CD4-positive, CD25-positive, alpha-beta regulatory T cell (primary cell): Measurements from ENCODE around the gene NINJ2. TPM values are rescaled to one million over a fixed set of nuclear protein-coding genes. Genes with fewer than 3 reads are reported as not detected.

Experiments used
- ATAC-seq, 2 donors: fragments of 150-1000 bp; cut with Tn5 transposase; one replicate each; pipeline ENCODE4 v1.10.0; 2021; ENCODE audit warnings: low read depth in 2 of 2, moderate number of reproducible peaks in 2 of 2, moderate library complexity in 1 of 2
- DNase-seq, 3 donors: peaks; one replicate each; pipeline versions ENCODE4 v3.0.0 to v3.0.0-alpha.2; 2012 to 2022; ENCODE audit warnings: mixed read lengths in 1 of 3
- H3K27ac ChIP-seq: one replicate; pipeline ENCODE4 v1.7.0; 2013; ENCODE audit warnings: mild to moderate bottlenecking, low read length; ENCODE audit not compliant: insufficient read depth, poor library complexity, severe bottlenecking
- H3K27me3 ChIP-seq: one replicate; pipeline ENCODE4 v1.7.0; 2013; ENCODE audit warnings: low read length; ENCODE audit not compliant: control insufficient read depth, insufficient read depth
- H3K36me3 ChIP-seq: one replicate; pipeline ENCODE4 v1.7.0; 2013; ENCODE audit warnings: mild to moderate bottlenecking, low read length, moderate library complexity; ENCODE audit not compliant: control insufficient read depth, insufficient read depth
- H3K4me1 ChIP-seq: 2 replicates; pipeline ENCODE4 v1.7.0; 2013; ENCODE audit warnings: mild to moderate bottlenecking, low read length; ENCODE audit not compliant: insufficient read depth, control insufficient read depth, poor library complexity, severe bottlenecking
- H3K4me3 ChIP-seq: one replicate; pipeline ENCODE4 v1.7.0; 2013; ENCODE audit warnings: low read depth, mild to moderate bottlenecking, low read length, moderate library complexity
- H3K9me3 ChIP-seq, 2 experiments: 1 replicate in 1 of 2; 2 replicates in 1 of 2; pipeline ENCODE4 v1.7.0; 2013; ENCODE audit warnings: low read length in 2 of 2, mild to moderate bottlenecking in 1 of 2, moderate library complexity in 1 of 2; ENCODE audit not compliant: control insufficient read depth in 2 of 2
- H3K27ac Mint-ChIP-seq, 3 donors: one replicate each; pipeline ENCODE4 v1.8.0; 2020 to 2022; ENCODE audit warnings: mild to moderate bottlenecking in 3 of 3, mixed read lengths in 3 of 3, moderate library complexity in 2 of 3
- H3K27me3 Mint-ChIP-seq: one replicate; pipeline ENCODE4 v1.8.0; 2022; ENCODE audit warnings: mild to moderate bottlenecking, mixed read lengths
- H3K36me3 Mint-ChIP-seq: one replicate; pipeline ENCODE4 v1.8.0; 2020; ENCODE audit warnings: mixed read lengths
- H3K4me1 Mint-ChIP-seq, 4 donors: one replicate each; pipeline ENCODE4 v1.8.0; 2020 to 2022; ENCODE audit warnings: mixed read lengths in 4 of 4, mild to moderate bottlenecking in 1 of 4
- H3K4me3 Mint-ChIP-seq, 4 donors: one replicate each; pipeline ENCODE4 v1.8.0; 2020 to 2022; ENCODE audit warnings: mild to moderate bottlenecking in 4 of 4, mixed read lengths in 4 of 4, moderate library complexity in 3 of 4
- H3K9me3 Mint-ChIP-seq, 7 donors: one replicate each; pipeline ENCODE4 v1.8.0; 2020 to 2022; ENCODE audit warnings: mixed read lengths in 7 of 7, mild to moderate bottlenecking in 3 of 7, moderate library complexity in 2 of 7
- polyA plus RNA-seq, 4 donors: library from polyadenylated mRNA; unstranded; fragments of 300-500 nt; fragmentation: Illumina TruSeq; gene quantifications; one replicate each; pipeline ENCODE4 v1.2.3, GENCODE V29; 2021
- total RNA-seq: library from RNA; stranded (reverse); gene quantifications from one replicate; pipeline ENCODE4 v1.2.3, GENCODE V29; 2022

The NINJ2 gene
- total and polyA plus RNA-seq, 5 donors from 2014 or later: 16.8 to 170 (median 125) TPM

DNA sequence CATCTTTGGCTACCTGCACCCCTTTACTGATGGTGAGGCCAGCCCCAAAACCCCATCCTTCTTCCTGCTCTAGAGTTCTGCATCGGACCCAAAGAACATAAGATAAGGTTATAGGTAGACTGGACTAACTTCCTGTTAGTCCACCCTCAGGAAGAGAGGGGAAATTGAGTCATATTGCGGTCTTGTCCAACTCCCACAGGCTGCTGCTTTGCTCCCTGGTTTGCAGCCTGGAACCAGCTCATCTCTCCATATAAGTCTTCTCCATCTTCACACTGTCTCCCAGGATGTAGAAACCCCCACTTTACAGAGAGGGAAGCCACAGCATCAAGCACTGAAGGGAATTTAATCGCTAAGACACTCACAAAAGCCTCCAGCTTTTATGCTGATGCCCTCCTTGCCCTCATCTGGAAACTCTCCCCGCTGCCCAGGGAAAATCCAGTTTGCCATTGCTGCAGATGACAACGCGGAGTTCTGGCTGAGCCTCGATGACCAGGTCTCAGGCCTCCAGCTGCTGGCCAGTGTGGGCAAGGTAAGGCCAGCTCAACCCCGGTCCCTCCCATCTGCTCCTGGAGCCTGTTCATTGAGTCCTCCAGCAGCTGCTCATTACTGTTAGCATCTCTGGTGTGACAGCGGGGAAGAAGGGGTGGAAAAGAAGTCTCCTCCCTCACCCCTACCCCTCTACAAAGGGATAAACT is 118.2 kb downstream of the NINJ2 start:
- no peak for DNase-seq
- no peaks in the 10 kb centered on the region for H3K36me3 ChIP-seq
- Mint-ChIP-seq H3K4me1 (peaks cover 0 to 42% (median 2%) of the 10 kb centered on the region in 4 donors), H3K27me3 (peaks cover 10% of the 10 kb centered on the region), H3K27ac (no peak overlapping the region), H3K36me3 (no peaks in the 10 kb centered on the region), H3K9me3 (peaks cover 0 to 1% (median 0%) of the 10 kb centered on the region in 7 donors), H3K4me3 (no peak overlapping the region)
- no peaks in the 10 kb centered on the region for H3K27me3 ChIP-seq
- H3K4me3 ChIP-seq: no peak overlapping the region
- no peaks in the 10 kb centered on the region for H3K9me3 ChIP-seq
- H3K4me1 ChIP-seq: peaks cover 8% of the 10 kb centered on the region
- no peak for ATAC-seq
- no peak overlapping the region for H3K27ac ChIP-seq

DNA sequence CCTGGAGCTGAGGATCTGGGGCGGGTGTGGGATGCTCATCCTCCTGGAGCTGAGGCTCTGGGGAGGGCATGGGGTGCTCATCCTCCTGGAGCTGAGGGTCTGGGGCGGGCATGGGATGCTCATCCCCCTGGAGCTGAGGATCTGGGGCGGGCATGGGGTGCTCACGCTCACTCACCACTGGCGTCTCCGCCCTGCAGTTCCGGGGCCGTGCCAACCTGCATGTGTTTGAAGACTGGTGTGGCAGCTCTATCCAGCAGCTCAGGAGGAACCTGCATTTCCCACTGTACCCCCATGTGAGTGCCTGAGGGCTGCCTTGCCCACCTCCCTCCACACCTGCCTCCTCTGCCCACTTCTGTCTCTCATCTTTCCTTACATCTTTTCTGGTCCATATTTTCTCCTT is 119.1 kb downstream of the NINJ2 start:
- H3K27me3 ChIP-seq: no peaks in the 10 kb centered on the region
- ATAC-seq (no peak), DNase-seq (no peak)
- Mint-ChIP-seq H3K9me3 (peaks cover 0 to 1% (median 0%) of the 10 kb centered on the region in 7 donors), H3K4me3 (no peak overlapping the region), H3K4me1 (peaks cover 0 to 43% (median 5%) of the 10 kb centered on the region in 4 donors), H3K27me3 (peaks cover 10% of the 10 kb centered on the region), H3K27ac (peak overlapping the region in 1 of 3 donors; percentile 22), H3K36me3 (no peaks in the 10 kb centered on the region)
- H3K9me3 ChIP-seq: no peaks in the 10 kb centered on the region
- H3K27ac ChIP-seq: no peak overlapping the region
- no peak overlapping the region for H3K4me3 ChIP-seq
- H3K36me3 ChIP-seq: no peaks in the 10 kb centered on the region
- H3K4me1 ChIP-seq: peaks cover 14% of the 10 kb centered on the region

DNA sequence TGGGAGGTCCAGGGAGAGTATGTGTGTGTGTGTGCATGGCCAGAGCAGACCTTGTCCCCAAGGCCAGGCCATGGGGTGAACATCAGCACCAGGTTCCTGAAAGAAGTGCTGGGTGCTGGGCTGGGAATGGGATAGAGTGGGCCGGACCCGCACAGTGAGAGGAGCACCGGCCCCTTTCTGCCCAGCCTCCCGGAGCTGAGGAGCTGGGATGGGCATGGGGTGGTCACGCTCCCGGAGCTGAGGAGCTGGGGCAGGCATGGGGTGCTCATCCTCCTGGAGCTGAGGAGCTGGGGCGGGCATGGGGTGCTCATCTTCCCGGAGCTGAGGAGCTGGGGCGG is 120.2 kb downstream of the NINJ2 start:
- H3K9me3 ChIP-seq: no peaks in the 10 kb centered on the region
- Mint-ChIP-seq H3K9me3 (peaks cover 0 to 1% (median 0%) of the 10 kb centered on the region in 7 donors), H3K27me3 (peaks cover 10% of the 10 kb centered on the region), H3K27ac (no peak overlapping the region), H3K36me3 (no peaks in the 10 kb centered on the region), H3K4me3 (no peak overlapping the region), H3K4me1 (peaks cover 0 to 44% (median 6%) of the 10 kb centered on the region in 4 donors)
- ATAC-seq (no peak), DNase-seq (no peak)
- H3K27me3 ChIP-seq: no peaks in the 10 kb centered on the region
- no peak overlapping the region for H3K4me3 ChIP-seq
- H3K36me3 ChIP-seq: no peaks in the 10 kb centered on the region
- H3K4me1 ChIP-seq: peaks cover 23% of the 10 kb centered on the region
- H3K27ac ChIP-seq: no peak overlapping the region

DNA sequence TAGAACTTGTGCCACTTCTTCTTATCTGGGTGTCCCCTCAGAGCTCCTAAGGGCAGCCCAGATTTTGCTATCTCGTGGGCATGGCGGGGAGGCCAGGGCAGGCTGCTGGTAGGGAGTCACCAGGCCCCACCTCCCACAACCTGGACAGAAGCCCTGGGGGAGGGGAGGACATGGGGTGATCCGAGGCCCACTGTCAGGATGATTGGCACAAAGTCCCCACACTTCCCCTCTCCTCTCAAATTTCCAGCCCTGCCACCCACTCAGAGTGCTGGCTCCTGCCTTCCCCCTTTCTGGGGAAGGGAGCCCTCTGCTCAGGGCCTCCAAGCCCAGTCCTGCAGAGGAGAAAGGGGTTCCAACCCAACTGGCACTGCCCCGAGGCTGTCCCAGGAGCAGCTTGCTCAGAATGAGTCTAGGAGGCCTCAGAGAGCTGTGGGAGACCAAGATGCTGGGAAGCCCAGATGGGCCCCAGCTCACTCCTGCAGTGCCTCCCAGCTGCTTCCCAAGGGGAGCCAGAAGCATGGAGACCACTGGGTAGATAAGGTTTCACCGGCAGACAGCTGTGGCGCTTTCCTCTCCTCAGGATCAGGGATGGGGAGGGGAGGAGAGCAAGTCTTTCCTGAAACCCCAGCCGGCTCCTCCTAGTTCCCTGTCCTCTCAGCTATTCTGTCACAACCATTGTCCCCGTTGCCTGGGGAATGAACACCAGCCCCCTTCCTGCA is 120.7 kb downstream of the NINJ2 start:
- peaks cover 23% of the 10 kb centered on the region for H3K4me1 ChIP-seq
- H3K9me3 Mint-ChIP-seq: peaks cover 0 to 1% (median 0%) of the 10 kb centered on the region in 7 donors
- H3K4me1 Mint-ChIP-seq: peaks cover 0 to 44% (median 6%) of the 10 kb centered on the region in 4 donors
- H3K36me3 Mint-ChIP-seq: no peaks in the 10 kb centered on the region
- H3K4me3 Mint-ChIP-seq: no peak overlapping the region
- H3K36me3 ChIP-seq: no peaks in the 10 kb centered on the region
- ATAC-seq: no peak
- H3K4me3 ChIP-seq: no peak overlapping the region
- peaks cover 13% of the 10 kb centered on the region for H3K27me3 Mint-ChIP-seq
- no peak for DNase-seq
- no peak overlapping the region for H3K27ac Mint-ChIP-seq
- H3K27me3 ChIP-seq: no peaks in the 10 kb centered on the region
- H3K9me3 ChIP-seq: no peaks in the 10 kb centered on the region
- no peak overlapping the region for H3K27ac ChIP-seq

DNA sequence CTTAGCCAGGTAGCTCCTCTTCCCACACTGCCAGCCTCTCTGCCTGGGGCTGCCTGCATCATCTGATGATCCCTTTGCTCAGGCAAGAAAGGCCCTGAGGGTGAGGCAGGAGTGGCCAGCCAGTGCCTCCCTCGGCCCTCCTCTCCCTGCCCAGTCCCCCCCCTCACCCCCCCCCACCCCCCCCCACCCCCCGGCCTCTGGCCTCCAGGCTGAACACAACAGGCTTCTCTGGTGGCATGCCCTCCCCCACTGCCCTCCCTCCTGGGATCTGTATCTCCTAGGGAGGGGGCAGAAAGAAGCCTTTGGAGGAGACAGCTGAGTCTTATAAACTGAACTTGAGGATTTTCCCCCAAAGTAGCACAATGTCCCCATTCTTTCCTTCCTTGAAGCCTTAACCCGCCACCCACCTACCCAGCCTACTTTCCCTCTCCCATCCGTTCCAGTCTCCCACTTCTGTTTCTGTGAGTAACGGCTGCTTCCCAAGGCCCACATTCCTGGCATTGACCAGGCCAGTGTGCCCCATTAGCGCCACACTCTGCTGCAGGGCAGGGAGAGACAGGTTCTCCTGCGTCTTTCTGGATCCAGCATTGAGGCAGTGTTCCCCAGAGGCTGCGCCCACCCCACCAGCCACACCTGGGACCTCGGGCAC is 121.4 kb downstream of the NINJ2 start:
- Histone ChIP-seq H3K36me3 (no peaks in the 10 kb centered on the region), H3K4me1 (peaks cover 19% of the 10 kb centered on the region), H3K27ac (no peak overlapping the region), H3K27me3 (peaks cover 2% of the 10 kb centered on the region), H3K9me3 (no peaks in the 10 kb centered on the region), H3K4me3 (no peak overlapping the region)
- no peak for ATAC-seq
- DNase-seq: no peak
- no peak overlapping the region for H3K4me3 Mint-ChIP-seq
- H3K9me3 Mint-ChIP-seq: peaks cover 0 to 1% (median 0%) of the 10 kb centered on the region in 7 donors
- H3K4me1 Mint-ChIP-seq: peaks cover 0 to 38% (median 6%) of the 10 kb centered on the region in 4 donors
- no peaks in the 10 kb centered on the region for H3K36me3 Mint-ChIP-seq
- peaks cover 21% of the 10 kb centered on the region for H3K27me3 Mint-ChIP-seq
- peak overlapping the region in 1 of 3 donors; percentile 36 for H3K27ac Mint-ChIP-seq

DNA sequence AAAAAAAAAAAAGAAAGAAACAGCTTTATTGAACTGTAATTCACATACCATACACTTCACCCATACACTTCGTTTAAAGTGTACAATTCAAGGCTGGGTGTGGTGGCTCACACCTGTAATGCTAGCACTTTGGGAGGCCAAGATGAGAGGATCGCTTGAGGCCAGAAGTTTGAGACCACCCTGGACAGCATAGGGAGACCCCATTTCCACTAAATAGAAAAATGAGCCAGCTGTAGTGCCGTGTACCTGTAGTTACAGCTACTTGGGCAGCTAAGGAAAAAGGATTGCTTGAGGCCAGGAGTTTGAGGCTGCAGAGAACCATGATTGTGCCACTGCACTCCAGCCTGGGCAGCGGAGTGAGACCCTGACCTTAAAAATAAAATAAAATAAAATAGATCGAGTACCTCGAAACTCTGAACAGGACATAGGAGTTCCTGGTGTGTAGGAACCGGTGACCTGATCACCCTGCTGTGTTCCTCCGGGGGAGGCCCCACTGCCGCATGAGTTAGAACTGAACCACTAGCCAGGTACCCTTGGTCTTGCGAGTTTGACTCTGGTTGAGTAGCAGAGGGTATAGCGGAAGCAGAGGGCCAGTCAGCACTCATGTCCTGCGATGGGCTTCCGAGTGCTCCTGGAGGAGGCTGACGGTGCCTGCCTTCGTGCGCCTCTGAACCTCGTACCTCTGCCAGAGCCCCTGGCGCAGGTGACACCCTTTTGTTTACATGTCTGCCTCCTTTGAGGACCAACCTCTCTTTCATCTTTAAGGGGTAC is 123.5 kb downstream of the NINJ2 start:
- H3K27ac ChIP-seq: peak overlapping the region; percentile 42
- peaks cover 0 to 1% (median 0%) of the 10 kb centered on the region in 7 donors for H3K9me3 Mint-ChIP-seq

More for the DNA sequence above, 123.5 kb downstream of the NINJ2 start:
- Histone ChIP-seq H3K36me3 (no peaks in the 10 kb centered on the region), H3K27me3 (peaks cover 2% of the 10 kb centered on the region), H3K9me3 (no peaks in the 10 kb centered on the region), H3K4me3 (no peak overlapping the region), H3K4me1 (peaks cover 15% of the 10 kb centered on the region)
- H3K27me3 Mint-ChIP-seq: peaks cover 18% of the 10 kb centered on the region
- peaks cover 0 to 28% (median 6%) of the 10 kb centered on the region in 4 donors for H3K4me1 Mint-ChIP-seq
- H3K36me3 Mint-ChIP-seq: no peaks in the 10 kb centered on the region
- ATAC-seq (no peak), DNase-seq (no peak)
- H3K27ac Mint-ChIP-seq: peak overlapping the region; percentile 43 to 70 (median 70)
- peak overlapping the region in 3 of 4 donors; percentile 5 to 68 (median 50) for H3K4me3 Mint-ChIP-seq
